ENCODE measurements around the gene PHACTR1.
A peak's percentile ranks its signal among the peaks of the same experiment; 100 is the strongest.

The PHACTR1 gene

DNA sequence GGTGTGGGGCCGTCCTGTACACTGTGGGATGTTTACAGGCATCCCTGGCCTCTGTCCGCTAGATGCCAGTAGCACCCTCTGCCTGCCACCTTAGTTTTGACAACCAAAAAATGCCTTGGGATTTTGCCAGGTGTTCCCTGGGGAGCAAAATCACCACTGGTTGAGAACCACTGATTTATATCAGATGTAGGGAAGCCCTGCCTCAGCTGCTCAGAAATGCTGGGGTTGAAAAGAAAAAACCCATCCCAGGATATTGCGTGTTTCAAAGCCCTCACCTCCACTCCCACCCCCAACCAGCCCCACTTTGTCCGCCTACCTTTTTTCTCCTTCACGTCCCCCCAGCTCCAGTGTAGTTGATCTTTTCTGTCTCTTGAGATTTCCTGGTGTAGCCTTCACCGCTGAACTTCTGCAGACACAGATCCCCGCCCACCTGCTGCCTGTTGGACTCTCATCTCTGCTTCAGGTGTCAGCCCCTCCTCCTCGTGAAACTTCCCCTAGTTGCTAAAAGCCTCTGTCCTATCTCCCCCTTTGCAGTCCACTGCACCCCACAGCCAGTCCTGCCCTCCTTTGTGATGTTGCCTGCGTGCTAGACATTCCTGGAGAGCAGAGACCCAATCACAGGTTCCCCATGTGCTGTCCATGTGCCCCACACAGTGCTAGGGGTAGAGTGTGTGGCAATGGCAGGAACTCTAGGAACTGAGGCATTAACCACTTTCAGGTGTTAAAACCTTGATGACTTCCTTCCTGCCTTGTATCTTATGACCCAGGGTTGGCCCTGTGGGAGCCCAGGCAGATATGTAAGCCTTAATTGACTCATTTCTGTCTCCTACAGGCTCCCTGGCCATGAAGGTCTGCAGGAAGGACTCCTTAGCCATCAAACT lies 512.9 kb downstream of the PHACTR1 start:
- no peak for TF ChIP-seq POLR2AphosphoS5 (IDR thresholded peaks at IDR 0.05; ENCODE audit: low read depth, low read length)
- TF ChIP-seq POLR2A (IDR thresholded peaks at IDR 0.05; ENCODE audit: low read depth, low read length) = no peak
- TF ChIP-seq TAF1 (IDR thresholded peaks at IDR 0.05; ENCODE audit: borderline replicate concordance, low read depth, low read length) = no peak
- peak; percentile 40 for DNase-seq (ENCODE audit: insufficient read length)
- FAIRE-seq = peak; percentile 95

DNA sequence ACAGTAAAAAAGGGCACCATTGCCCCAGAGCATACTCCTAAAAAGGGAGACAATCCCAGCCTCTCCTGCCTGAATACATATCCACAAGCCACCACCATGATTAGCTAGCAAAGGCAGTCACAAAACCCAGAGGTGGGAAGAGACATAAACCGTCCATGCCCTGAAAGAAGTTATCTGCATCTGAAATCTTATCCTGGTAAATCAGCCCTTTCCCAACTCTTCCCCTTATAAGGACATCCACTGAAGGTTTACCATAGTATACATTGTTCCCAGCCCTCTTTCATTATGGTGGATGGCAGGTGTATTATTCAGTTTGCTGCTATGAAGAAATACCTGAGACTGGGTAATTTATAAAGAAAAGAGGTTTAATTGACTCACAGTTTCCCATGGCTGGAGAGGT lies 516.5 kb downstream of the PHACTR1 start:
- DNase-seq (ENCODE audit: insufficient read length) (no peak), FAIRE-seq (no peak)

DNA sequence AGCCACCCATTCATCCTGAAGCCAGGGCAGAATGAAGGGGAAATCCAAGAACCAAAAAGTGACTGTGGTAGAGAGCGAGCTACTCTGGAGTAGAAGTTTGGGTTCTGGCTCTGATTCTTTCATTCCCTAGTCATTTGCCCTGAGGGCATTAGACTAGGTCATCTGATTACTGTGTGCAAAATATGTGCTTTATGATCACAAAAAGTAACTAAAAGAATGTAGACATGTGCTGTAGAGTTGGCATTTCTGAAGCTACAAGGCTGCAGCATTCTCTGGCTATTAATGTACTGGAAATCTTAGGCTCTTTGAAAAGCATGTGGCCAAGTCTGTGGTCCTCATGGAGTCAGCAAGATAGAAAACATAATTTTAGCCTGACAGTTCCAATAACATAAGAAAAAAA lies 517.6 kb downstream of the PHACTR1 start:
- FAIRE-seq = no peak
- TF ChIP-seq TAF1 (IDR thresholded peaks at IDR 0.05; ENCODE audit: borderline replicate concordance, low read depth, low read length) = no peak
- no peak for TF ChIP-seq POLR2AphosphoS5 (IDR thresholded peaks at IDR 0.05; ENCODE audit: low read depth, low read length)
- TF ChIP-seq POLR2A (IDR thresholded peaks at IDR 0.05; ENCODE audit: low read depth, low read length) = no peak
- no peak for DNase-seq (ENCODE audit: insufficient read length)

More for the DNA sequence above, 516.5 kb downstream of the PHACTR1 start:
- TF ChIP-seq POLR2A (IDR thresholded peaks at IDR 0.05; ENCODE audit: low read depth, low read length) (no peak), TAF1 (IDR thresholded peaks at IDR 0.05; ENCODE audit: borderline replicate concordance, low read depth, low read length) (no peak), POLR2AphosphoS5 (IDR thresholded peaks at IDR 0.05; ENCODE audit: low read depth, low read length) (no peak)

DNA sequence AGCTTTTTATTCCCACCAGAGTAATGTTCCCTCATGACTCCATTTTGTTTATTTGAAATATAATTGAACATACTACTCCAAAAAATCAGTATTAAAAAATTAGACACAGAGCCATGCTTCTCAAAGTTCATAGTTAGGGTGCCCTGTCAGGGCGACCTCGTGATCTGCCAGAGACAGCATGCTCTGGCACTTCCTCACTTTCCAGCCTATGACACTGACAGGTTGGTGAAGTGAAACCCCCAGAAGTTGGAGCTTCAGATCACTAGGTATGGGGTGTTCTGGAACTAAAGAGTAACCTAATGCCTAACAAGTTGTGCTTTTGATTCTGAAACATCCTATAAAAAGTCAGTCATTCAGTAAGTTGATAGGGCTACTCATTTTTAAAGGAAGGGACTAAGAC lies 518.8 kb downstream of the PHACTR1 start:
- TF ChIP-seq TAF1 (IDR thresholded peaks at IDR 0.05; ENCODE audit: borderline replicate concordance, low read depth, low read length) = no peak
- no peak for TF ChIP-seq POLR2A (IDR thresholded peaks at IDR 0.05; ENCODE audit: low read depth, low read length)
- no peak for TF ChIP-seq POLR2AphosphoS5 (IDR thresholded peaks at IDR 0.05; ENCODE audit: low read depth, low read length)
- DNase-seq (ENCODE audit: insufficient read length) (no peak), FAIRE-seq (no peak)

DNA sequence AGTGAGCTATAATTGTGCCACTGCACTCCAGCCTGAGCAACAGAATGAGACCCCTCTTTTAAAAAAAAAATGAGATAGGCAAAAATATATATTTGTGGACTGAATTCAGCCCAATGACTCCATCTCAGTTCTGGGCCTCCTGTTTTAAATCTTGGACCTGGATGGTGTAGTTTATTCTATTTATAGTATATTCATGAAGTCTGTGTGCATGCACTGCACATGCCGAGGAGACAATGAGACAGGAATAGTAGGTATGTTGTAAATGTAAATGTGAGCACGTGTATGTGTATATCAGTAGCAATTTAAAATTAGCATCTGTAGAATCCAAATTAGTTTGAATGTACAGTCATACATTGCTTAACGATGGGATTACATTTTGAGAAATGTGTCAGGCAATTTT lies 520.8 kb downstream of the PHACTR1 start:
- DNase-seq (ENCODE audit: insufficient read length) = no peak
- FAIRE-seq = no peak
- TF ChIP-seq POLR2A (IDR thresholded peaks at IDR 0.05; ENCODE audit: low read depth, low read length) = no peak
- no peak for TF ChIP-seq POLR2AphosphoS5 (IDR thresholded peaks at IDR 0.05; ENCODE audit: low read depth, low read length)
- TF ChIP-seq TAF1 (IDR thresholded peaks at IDR 0.05; ENCODE audit: borderline replicate concordance, low read depth, low read length) = no peak

DNA sequence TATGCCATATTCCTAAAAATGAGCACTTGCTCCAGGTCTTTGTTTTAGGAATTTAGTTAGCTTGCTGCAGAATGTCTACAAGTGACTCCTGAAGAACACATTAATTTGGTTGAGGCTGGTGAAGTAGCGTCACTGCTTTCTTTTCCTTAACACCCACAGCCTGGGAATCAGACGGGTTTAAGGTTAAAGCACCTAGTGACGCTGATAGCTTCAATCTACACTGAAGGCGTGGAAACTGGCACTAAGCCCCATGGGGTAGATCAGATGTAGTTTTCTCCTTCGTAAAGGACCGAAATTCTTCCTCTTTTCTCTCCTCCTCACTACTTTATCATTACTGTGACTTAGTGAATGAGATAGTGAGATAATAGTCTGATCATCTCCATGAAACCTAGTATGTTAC lies 521.5 kb downstream of the PHACTR1 start:
- FAIRE-seq (no peak), DNase-seq (ENCODE audit: insufficient read length) (no peak)
- TF ChIP-seq TAF1 (IDR thresholded peaks at IDR 0.05; ENCODE audit: borderline replicate concordance, low read depth, low read length) = no peak
- TF ChIP-seq POLR2A (IDR thresholded peaks at IDR 0.05; ENCODE audit: low read depth, low read length) = no peak
- TF ChIP-seq POLR2AphosphoS5 (IDR thresholded peaks at IDR 0.05; ENCODE audit: low read depth, low read length) = no peak

DNA sequence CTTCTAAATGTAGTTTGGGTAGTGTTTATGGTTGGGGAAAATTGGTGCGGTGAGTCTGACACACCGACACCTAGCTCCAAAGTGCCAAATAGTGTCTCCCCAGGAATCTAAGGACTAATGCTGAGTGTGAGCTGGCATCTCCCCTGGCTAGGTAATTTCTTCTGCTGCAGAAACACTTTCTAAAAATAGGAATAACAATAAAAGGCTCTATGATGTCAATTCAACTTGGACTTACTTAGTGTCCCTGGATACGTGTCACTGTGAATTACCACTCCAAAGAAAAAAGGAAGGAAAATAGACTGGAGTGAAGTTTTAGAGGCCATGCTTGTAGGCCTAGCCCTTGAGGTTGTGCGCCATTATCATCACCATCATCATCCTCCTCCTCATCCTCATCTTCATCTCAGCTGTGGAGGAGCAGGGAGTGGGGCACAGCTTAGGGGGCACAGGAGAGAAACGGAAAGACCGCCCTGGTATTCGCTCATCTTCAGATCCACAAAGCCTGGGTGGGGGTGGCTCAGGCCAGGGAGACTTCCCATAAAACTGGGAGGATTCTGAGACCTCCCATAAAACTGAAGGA lies 522.2 kb downstream of the PHACTR1 start:
- TF ChIP-seq TAF1 (IDR thresholded peaks at IDR 0.05; ENCODE audit: borderline replicate concordance, low read depth, low read length) (no peak), POLR2AphosphoS5 (IDR thresholded peaks at IDR 0.05; ENCODE audit: low read depth, low read length) (no peak), POLR2A (IDR thresholded peaks at IDR 0.05; ENCODE audit: low read depth, low read length) (no peak)
- no peak for FAIRE-seq
- DNase-seq (ENCODE audit: insufficient read length) = no peak

DNA sequence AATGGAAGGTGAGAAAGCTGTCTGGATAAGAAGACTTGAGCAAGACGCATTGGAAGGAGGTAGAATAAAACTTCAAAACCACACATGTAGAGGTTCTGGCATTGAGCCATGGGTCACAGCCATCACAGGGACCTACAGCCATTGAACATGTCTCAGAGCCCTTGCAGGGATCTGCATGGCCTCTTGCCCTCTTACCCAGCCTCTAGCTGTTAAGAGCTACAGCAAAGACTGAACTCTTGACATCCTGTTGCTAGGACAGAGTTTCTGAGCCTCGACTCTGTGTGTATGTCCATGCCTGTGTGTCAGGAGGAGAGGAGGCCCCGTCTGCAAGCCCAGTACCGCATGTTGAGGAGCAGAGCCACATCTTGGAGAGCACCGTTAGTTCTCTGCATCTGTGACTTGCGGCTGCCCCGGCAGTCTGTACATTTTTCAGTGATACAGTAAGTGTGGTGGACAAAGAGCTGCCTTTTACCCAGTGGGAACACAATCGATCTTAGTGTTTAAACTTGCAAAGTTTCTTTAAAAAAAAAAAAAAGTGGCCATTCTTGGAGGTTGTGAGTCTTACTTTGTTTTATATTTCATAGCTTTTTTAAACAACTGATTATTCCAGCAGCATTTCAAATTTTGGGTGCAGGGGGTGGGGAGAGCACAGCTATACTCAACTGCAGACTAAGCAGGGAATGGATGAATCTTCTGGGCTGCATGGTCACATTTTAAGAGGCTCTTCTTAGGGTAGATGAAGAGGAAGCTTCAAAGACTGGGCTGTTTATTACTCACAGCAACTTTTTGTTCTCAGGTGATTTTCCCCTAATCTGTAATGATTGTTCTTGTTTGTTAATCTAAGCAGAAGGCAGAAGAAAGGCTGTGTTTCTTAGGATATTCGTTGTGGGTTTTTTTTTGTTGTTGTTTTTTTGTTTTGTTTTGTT lies 523.2 kb downstream of the PHACTR1 start:
- FAIRE-seq (no peak), DNase-seq (ENCODE audit: insufficient read length) (no peak)
- no peak for TF ChIP-seq TAF1 (IDR thresholded peaks at IDR 0.05; ENCODE audit: borderline replicate concordance, low read depth, low read length)
- no peak for TF ChIP-seq POLR2AphosphoS5 (IDR thresholded peaks at IDR 0.05; ENCODE audit: low read depth, low read length)
- no peak for TF ChIP-seq POLR2A (IDR thresholded peaks at IDR 0.05; ENCODE audit: low read depth, low read length)

DNA sequence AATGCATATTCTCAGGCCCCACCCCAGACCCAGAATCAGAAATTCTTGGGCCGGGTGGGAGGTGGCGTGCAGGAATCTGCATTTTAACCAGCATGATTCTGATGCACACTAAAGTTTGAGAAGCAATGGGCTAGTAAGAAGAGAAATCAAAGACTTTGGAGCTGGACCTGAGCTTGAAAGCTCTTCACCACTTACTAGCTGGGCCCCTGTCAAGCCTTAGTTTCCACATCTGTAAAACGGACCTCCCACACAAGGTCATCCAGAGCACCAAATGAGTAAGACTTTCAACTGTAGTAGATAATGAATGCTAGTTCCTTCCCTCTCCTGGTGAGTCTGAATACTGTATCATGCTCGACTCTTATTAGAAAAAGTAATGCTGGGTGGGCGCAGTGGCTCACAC lies 524.8 kb downstream of the PHACTR1 start:
- no peak for FAIRE-seq
- DNase-seq (ENCODE audit: insufficient read length) = no peak
- TF ChIP-seq POLR2AphosphoS5 (IDR thresholded peaks at IDR 0.05; ENCODE audit: low read depth, low read length) (no peak), TAF1 (IDR thresholded peaks at IDR 0.05; ENCODE audit: borderline replicate concordance, low read depth, low read length) (no peak), POLR2A (IDR thresholded peaks at IDR 0.05; ENCODE audit: low read depth, low read length) (no peak)

DNA sequence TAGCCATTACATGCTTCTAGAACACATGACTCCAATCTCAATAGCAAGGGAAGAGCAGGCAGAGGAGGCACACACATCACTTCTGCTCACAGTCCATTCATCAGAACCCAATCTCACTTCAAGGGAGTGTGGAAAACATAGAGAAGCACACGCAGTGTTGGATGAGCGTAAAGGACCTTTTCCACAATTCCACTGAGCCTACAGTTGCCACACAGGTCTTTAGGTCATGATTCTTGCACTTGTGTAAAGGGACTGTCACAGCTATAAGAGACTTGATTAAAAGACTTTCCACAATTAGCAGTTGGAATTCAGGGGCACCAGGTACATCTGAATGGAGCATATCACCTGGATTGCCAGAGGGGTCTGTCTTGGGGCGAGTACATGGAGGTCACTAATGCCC lies 525.6 kb downstream of the PHACTR1 start:
- no peak for TF ChIP-seq POLR2A (IDR thresholded peaks at IDR 0.05; ENCODE audit: low read depth, low read length)
- no peak for TF ChIP-seq POLR2AphosphoS5 (IDR thresholded peaks at IDR 0.05; ENCODE audit: low read depth, low read length)
- no peak for TF ChIP-seq TAF1 (IDR thresholded peaks at IDR 0.05; ENCODE audit: borderline replicate concordance, low read depth, low read length)
- DNase-seq (ENCODE audit: insufficient read length) (no peak), FAIRE-seq (no peak)

DNA sequence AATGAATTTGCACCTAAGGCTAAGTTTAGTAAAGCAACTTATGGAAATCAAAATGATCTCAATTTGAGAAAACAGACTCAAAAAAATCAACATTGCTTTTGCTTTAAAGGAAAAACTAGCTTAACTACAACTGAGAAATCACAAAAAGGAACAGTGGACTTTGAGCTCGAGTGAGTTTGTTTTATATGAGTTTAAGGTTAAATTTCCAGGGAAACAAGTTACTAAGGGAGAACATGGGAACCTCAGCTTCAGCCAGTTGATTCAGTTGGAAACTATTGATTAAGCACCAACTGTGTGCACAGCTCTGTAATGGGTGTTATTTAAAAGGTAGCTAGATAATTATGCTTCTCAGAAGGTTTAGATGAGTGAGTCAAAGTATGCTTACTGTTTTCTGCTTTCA lies 526.0 kb downstream of the PHACTR1 start:
- FAIRE-seq (no peak), DNase-seq (ENCODE audit: insufficient read length) (no peak)
- TF ChIP-seq POLR2AphosphoS5 (IDR thresholded peaks at IDR 0.05; ENCODE audit: low read depth, low read length) (no peak), POLR2A (IDR thresholded peaks at IDR 0.05; ENCODE audit: low read depth, low read length) (no peak), TAF1 (IDR thresholded peaks at IDR 0.05; ENCODE audit: borderline replicate concordance, low read depth, low read length) (no peak)

Measured in GM12892 (cell line).